DND-41 (cell line): ENCODE results near the gene COQ3.
A peak's percentile ranks its signal among the peaks of the same experiment; 100 is the strongest.

ENCODE experiments used
- ATAC-seq: fragments of 200-7000 bp; cut with Tn5 transposase; 3 replicates; pipeline ENCODE4 v1.9.1; 2021; ENCODE audit warnings: low read depth; ENCODE audit not compliant: insufficient read depth
- DNase-seq: peaks from one replicate; pipeline ENCODE4 v3.0.0-alpha.2; 2020
- H2AFZ ChIP-seq: 2 replicates; pipeline ENCODE4 v1.6.0; 2012; ENCODE audit warnings: low read depth, low read length
- H3K27ac ChIP-seq: 2 replicates; pipeline ENCODE4 v1.5.1; 2012; ENCODE audit warnings: low read length, inconsistent platforms
- H3K27me3 ChIP-seq: fragments of 200-600 bp; sonication (generic); 2 replicates; pipeline ENCODE4 v1.6.0; 2012; ENCODE audit warnings: low read length, mild to moderate bottlenecking, inconsistent platforms; ENCODE audit not compliant: insufficient read depth, poor library complexity
- H3K36me3 ChIP-seq: 2 replicates; pipeline ENCODE4 v1.5.1; 2012; ENCODE audit warnings: low read length, inconsistent platforms; ENCODE audit not compliant: insufficient read depth
- H3K4me1 ChIP-seq: 2 replicates; pipeline ENCODE4 v1.5.1; 2012; ENCODE audit warnings: mild to moderate bottlenecking, low read length; ENCODE audit not compliant: insufficient read depth
- H3K4me2 ChIP-seq: 2 replicates; pipeline ENCODE4 v1.6.0; 2012; ENCODE audit warnings: mild to moderate bottlenecking, moderate library complexity, low read length, inconsistent platforms; ENCODE audit not compliant: insufficient read depth
- H3K4me3 ChIP-seq, 2 experiments: fragments of 200-600 bp in 1 of 2; shearing (Covaris generic) in 1 of 2; 2 replicates each; pipeline ENCODE4 v1.5.1; 2012 to 2016; ENCODE audit warnings: inconsistent platforms in 2 of 2, low read length in 2 of 2, mild to moderate bottlenecking in 2 of 2, low read depth in 1 of 2, moderate library complexity in 1 of 2
- H3K79me2 ChIP-seq: 2 replicates; pipeline ENCODE4 v1.6.0; 2012; ENCODE audit warnings: low read length, inconsistent platforms; ENCODE audit not compliant: insufficient read depth
- H3K9ac ChIP-seq: 2 replicates; pipeline ENCODE4 v1.6.0; 2012; ENCODE audit warnings: low read depth, mild to moderate bottlenecking, inconsistent platforms, low read length, moderate library complexity
- H3K9me3 ChIP-seq: 2 replicates; pipeline ENCODE4 v1.5.1; 2012; ENCODE audit warnings: low read length, moderate library complexity, mild to moderate bottlenecking, inconsistent platforms; ENCODE audit not compliant: insufficient read depth, severe bottlenecking
- H4K20me1 ChIP-seq: 2 replicates; pipeline ENCODE4 v1.6.0; 2012; ENCODE audit warnings: low read length; ENCODE audit not compliant: insufficient read depth
- EZH2 ChIP-seq: IDR thresholded peaks from 3 replicates; pipeline ENCODE4 v1.6.1; 2012; ENCODE audit warnings: borderline replicate concordance, low read depth, mild to moderate bottlenecking, moderate library complexity, low read length, inconsistent platforms; ENCODE audit not compliant: severe bottlenecking
- TF ChIP-seq, protein P1 (sequence below): IDR thresholded peaks from 2 replicates; pipeline ENCODE4 v1.5.1; 2012; ENCODE audit warnings: borderline replicate concordance, low read length, moderate library complexity, mild to moderate bottlenecking; ENCODE audit not compliant: poor library complexity, severe bottlenecking; ENCODE audit errors: extremely low read depth

Gene COQ3

DNA sequence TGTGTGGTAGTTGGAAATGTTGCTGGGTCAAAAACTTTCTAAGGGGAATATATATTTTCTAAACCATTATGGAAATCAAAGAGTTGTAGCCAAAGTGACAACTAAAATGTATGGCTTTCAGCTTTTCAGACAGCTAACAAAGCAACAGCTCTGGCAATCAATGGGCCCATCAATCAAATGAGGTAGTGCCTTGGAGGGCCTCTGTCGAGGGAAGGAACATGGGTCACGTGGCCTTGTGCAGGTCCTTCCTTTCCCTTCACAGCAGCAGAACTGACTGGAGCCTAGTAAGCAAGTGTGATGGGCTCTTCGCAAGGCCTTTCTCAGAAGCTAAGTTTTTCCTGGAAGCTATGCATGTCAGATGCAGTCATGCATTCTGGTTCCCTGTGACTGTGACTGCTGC, 62.5 kb downstream of the COQ3 start:
- Histone ChIP-seq H3K9me3 (no peaks in the 10 kb centered on the region), H3K79me2 (no peaks in the 10 kb centered on the region), H2AFZ (no peak overlapping the region), H3K27ac (no peak overlapping the region), H4K20me1 (no peaks in the 10 kb centered on the region), H3K4me1 (no peaks in the 10 kb centered on the region), H3K4me2 (no peak overlapping the region), H3K36me3 (no peaks in the 10 kb centered on the region), H3K9ac (no peak overlapping the region), H3K4me3 (no peak overlapping the region), H3K27me3 (peaks cover 13% of the 10 kb centered on the region)
- ATAC-seq (no peak), DNase-seq (no peak)
- TF ChIP-seq, protein P1, sequence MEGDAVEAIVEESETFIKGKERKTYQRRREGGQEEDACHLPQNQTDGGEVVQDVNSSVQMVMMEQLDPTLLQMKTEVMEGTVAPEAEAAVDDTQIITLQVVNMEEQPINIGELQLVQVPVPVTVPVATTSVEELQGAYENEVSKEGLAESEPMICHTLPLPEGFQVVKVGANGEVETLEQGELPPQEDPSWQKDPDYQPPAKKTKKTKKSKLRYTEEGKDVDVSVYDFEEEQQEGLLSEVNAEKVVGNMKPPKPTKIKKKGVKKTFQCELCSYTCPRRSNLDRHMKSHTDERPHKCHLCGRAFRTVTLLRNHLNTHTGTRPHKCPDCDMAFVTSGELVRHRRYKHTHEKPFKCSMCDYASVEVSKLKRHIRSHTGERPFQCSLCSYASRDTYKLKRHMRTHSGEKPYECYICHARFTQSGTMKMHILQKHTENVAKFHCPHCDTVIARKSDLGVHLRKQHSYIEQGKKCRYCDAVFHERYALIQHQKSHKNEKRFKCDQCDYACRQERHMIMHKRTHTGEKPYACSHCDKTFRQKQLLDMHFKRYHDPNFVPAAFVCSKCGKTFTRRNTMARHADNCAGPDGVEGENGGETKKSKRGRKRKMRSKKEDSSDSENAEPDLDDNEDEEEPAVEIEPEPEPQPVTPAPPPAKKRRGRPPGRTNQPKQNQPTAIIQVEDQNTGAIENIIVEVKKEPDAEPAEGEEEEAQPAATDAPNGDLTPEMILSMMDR: no peak
- no peak for TF ChIP-seq EZH2

DNA sequence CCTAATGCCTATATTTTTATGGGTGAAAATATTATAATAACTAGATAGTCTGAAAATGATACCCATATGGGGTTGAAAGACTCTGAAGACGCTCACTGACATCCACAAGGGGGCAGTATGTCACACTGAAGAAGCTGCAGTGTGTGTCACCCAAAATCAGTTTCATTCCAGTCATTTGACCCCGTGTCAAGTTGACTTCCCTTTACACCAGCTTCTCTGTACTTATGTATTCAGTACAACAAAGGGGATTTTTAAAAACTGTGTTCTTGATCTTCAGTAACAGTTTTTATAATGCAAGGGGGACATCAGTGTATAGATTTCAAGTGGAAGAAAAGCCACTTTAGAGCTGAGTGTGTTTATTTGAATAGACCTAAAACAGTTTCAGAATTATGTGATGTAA, 63.8 kb downstream of the COQ3 start:
- ATAC-seq (peak; percentile 92), DNase-seq (peak; percentile 58)
- Histone ChIP-seq H3K9ac (no peak overlapping the region), H3K36me3 (no peaks in the 10 kb centered on the region), H3K79me2 (no peaks in the 10 kb centered on the region), H3K27me3 (peaks cover 13% of the 10 kb centered on the region), H4K20me1 (no peaks in the 10 kb centered on the region), H3K4me1 (no peaks in the 10 kb centered on the region), H3K9me3 (no peaks in the 10 kb centered on the region), H3K27ac (no peak overlapping the region), H3K4me2 (peak overlapping the region; percentile 44; the same call in 1 of the 2 replicates), H2AFZ (no peak overlapping the region), H3K4me3 (no peak overlapping the region)
- TF ChIP-seq, protein P1: peak; percentile 85
- no peak for TF ChIP-seq EZH2

DNA sequence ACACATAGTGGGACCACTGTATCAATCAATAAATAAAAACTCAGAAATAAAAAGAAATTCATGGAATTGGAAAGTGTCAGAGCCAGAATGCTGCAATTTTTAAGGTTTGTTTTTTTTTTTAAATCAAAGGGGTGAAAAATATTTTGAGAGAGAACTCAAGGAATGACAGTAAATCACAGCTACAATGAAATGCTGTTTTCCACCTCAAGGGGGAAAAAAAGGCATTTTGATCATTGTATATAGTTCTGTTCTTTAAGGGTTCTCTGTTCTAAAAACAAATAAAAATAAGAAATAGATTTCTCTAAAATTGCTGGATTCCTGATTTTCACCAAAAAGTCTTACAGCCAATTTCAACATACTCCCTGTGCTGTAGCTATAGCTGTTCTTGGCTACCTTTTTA, 69.0 kb downstream of the COQ3 start:
- Histone ChIP-seq H3K79me2 (no peaks in the 10 kb centered on the region), H2AFZ (no peak overlapping the region), H3K4me2 (no peak overlapping the region), H3K27me3 (peaks cover 8% of the 10 kb centered on the region), H3K9ac (no peak overlapping the region), H3K27ac (no peak overlapping the region), H4K20me1 (no peaks in the 10 kb centered on the region), H3K9me3 (no peaks in the 10 kb centered on the region), H3K4me1 (no peaks in the 10 kb centered on the region), H3K36me3 (no peaks in the 10 kb centered on the region), H3K4me3 (no peak overlapping the region)
- ATAC-seq (no peak), DNase-seq (no peak)
- TF ChIP-seq, protein P1: no peak
- TF ChIP-seq EZH2: no peak
